Chondrocyte (in vitro differentiated cells): ENCODE measurements around the gene ASPA. TPM values are rescaled to one million over a fixed set of nuclear protein-coding genes. Genes with fewer than 3 reads are reported as not detected.

Experiments
- DNase-seq: peaks from one replicate; pipeline ENCODE4 v3.0.0; 2021; ENCODE audit warnings: mixed read lengths, low spot score
- H3K27ac Mint-ChIP-seq: one replicate; pipeline ENCODE4 v1.8.0; 2021; ENCODE audit warnings: mild to moderate bottlenecking, moderate library complexity, mixed read lengths; ENCODE audit not compliant: unreplicated experiment
- H3K27me3 Mint-ChIP-seq: 2 replicates; pipeline ENCODE4 v1.8.0; 2021; ENCODE audit warnings: low read depth, mixed read lengths
- H3K36me3 Mint-ChIP-seq: 2 replicates; pipeline ENCODE4 v1.8.0; 2021; ENCODE audit warnings: low read depth, mixed read lengths
- H3K4me1 Mint-ChIP-seq: 2 replicates; pipeline ENCODE4 v1.8.0; 2021; ENCODE audit warnings: low read depth, mild to moderate bottlenecking, mixed read lengths
- H3K4me3 Mint-ChIP-seq: one replicate; pipeline ENCODE4 v1.8.0; 2021; ENCODE audit warnings: mild to moderate bottlenecking, moderate library complexity, mixed read lengths; ENCODE audit not compliant: unreplicated experiment
- H3K9me3 Mint-ChIP-seq: 2 replicates; pipeline ENCODE4 v1.8.0; 2021; ENCODE audit warnings: low read depth, mixed read lengths
- total RNA-seq: library from RNA; stranded (reverse); gene quantifications from 3 replicates; pipeline ENCODE4 v1.2.1, GENCODE V29; 2021
- TF ChIP-seq, protein P1 (sequence below): fragments of 200-600 bp; sonication (generic); IDR thresholded peaks from 2 replicates; pipeline ENCODE4 v1.5.0; 2021; ENCODE audit warnings: antibody characterized with exemption, mild to moderate bottlenecking, moderate library complexity

ASPA gene
- total RNA-seq, 1 donor from 2014 or later = not detected

DNA sequence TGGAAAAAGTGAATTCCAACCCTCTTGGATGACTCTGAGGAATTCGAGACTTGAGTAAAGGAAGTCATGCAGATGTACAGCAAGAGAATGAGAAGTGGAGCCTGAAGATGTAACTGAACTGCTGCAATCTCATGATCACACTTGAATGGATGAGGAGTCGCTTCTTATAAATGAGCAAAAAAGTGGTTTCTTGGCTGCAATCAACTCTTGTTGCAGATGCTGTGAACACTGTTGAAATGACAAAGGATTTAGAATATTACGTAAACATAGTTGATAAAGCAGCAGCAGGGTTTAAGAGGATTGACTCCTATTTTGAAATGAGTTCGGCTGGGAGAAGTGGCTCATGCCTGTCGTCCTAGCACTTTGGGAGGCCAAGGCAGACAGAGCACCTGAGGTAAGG is 25.5 kb downstream of the ASPA start:
- no peak for DNase-seq
- no peaks in the 10 kb centered on the region for H3K36me3 Mint-ChIP-seq
- H3K4me3 Mint-ChIP-seq = no peak overlapping the region
- peaks cover 7% of the 10 kb centered on the region for H3K4me1 Mint-ChIP-seq
- no peak overlapping the region for H3K27ac Mint-ChIP-seq
- H3K9me3 Mint-ChIP-seq = peaks cover 7% of the 10 kb centered on the region
- peaks cover under 1% of the 10 kb centered on the region for H3K27me3 Mint-ChIP-seq
- TF ChIP-seq, protein P1, sequence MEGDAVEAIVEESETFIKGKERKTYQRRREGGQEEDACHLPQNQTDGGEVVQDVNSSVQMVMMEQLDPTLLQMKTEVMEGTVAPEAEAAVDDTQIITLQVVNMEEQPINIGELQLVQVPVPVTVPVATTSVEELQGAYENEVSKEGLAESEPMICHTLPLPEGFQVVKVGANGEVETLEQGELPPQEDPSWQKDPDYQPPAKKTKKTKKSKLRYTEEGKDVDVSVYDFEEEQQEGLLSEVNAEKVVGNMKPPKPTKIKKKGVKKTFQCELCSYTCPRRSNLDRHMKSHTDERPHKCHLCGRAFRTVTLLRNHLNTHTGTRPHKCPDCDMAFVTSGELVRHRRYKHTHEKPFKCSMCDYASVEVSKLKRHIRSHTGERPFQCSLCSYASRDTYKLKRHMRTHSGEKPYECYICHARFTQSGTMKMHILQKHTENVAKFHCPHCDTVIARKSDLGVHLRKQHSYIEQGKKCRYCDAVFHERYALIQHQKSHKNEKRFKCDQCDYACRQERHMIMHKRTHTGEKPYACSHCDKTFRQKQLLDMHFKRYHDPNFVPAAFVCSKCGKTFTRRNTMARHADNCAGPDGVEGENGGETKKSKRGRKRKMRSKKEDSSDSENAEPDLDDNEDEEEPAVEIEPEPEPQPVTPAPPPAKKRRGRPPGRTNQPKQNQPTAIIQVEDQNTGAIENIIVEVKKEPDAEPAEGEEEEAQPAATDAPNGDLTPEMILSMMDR = no peak

DNA sequence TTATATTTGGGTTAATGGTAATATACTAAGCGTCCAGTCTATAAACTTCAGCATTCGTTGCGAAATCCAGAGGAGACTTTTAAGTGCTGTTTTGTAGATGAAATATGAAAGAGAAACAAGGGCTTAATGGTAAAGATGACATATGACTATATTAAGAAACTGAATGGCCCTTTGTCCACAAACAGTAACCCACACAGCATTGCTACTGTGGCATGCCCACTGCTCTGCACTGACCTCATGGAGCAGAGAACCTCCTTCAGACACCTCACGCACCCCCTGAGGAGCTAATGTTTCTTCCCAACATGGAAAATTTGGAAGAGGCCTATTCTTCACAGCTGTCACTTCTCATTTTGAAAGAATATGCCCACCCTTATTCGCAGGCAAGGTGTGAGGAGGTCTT is 26.7 kb downstream of the ASPA start:
- no peak for DNase-seq
- no peak overlapping the region for H3K4me3 Mint-ChIP-seq
- TF ChIP-seq, protein P1 = no peak
- H3K27me3 Mint-ChIP-seq = peaks cover 2% of the 10 kb centered on the region
- H3K4me1 Mint-ChIP-seq = peaks cover 7% of the 10 kb centered on the region
- peaks cover 7% of the 10 kb centered on the region for H3K9me3 Mint-ChIP-seq
- no peaks in the 10 kb centered on the region for H3K36me3 Mint-ChIP-seq
- no peak overlapping the region for H3K27ac Mint-ChIP-seq

DNA sequence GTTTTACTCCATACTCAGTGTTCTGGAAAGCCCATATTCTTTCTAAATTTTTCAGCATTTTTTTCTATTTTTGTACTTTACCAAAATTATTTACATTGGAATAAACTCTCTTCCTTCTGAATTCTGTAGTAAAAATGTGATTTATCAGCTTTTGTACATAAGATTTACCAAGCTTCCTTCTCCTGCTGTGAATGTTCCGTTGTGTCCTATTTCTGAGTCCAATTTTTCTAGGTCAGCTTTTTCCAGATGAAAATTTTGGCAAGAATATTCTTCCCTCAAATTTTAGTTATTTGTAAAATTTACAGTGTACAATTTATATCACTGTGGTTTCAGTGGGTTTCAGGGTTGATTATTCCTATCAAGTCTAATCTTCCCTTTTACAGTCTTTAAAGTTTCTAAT is 27.5 kb downstream of the ASPA start:
- no peak overlapping the region for H3K4me3 Mint-ChIP-seq

DNA sequence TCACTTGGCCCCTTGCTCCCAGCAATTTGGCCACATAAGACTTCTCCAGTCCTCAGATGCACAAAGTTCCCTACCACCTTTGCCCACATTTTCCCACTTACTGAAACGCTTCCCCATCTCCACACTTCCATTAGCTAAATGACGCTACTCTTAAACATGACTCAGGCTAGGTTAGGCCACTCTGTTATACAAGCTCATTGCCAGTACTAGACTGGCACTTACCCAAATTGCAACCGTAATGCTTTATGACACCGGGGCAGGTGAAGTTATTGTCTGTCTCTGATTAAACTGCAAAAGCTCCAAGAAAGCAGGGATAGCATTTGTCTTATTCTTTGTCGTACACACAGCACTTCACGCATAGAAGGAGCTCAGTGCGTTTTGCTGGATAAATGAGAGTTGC is 29.2 kb downstream of the ASPA start:
- Mint-ChIP-seq H3K9me3 (peaks cover 13% of the 10 kb centered on the region), H3K27ac (no peak overlapping the region), H3K27me3 (peaks cover 2% of the 10 kb centered on the region), H3K36me3 (no peaks in the 10 kb centered on the region), H3K4me3 (no peak overlapping the region), H3K4me1 (peaks cover 7% of the 10 kb centered on the region)
- TF ChIP-seq, protein P1 = no peak
- DNase-seq = no peak

More for the DNA sequence above, 27.5 kb downstream of the ASPA start:
- peaks cover 2% of the 10 kb centered on the region for H3K27me3 Mint-ChIP-seq
- H3K4me1 Mint-ChIP-seq = peaks cover 7% of the 10 kb centered on the region
- peaks cover 7% of the 10 kb centered on the region for H3K9me3 Mint-ChIP-seq
- H3K27ac Mint-ChIP-seq = no peak overlapping the region
- DNase-seq = no peak
- TF ChIP-seq, protein P1 = no peak
- H3K36me3 Mint-ChIP-seq = no peaks in the 10 kb centered on the region

DNA sequence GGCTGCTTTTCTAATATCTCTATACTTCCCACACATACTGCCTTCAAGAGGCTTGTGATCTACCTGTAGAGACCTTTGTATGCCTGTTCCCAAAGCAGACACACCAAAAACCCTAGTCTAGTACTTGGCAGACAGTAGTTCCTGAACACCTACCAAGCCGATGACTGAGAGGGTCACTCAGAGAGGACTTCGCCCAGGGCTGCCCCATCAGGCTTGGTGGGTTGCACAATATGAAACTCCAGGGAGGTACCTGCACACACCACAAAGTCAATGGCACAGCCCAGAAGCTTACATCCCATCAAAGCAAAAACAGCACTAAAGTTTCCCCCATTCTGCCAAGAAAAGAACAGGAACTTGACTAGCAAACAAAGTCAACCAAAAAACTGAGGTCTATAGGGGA is 30.3 kb downstream of the ASPA start:
- DNase-seq = no peak
- no peak overlapping the region for H3K27ac Mint-ChIP-seq
- no peaks in the 10 kb centered on the region for H3K36me3 Mint-ChIP-seq
- peaks cover 2% of the 10 kb centered on the region for H3K27me3 Mint-ChIP-seq
- TF ChIP-seq, protein P1 = no peak
- peaks cover 8% of the 10 kb centered on the region for H3K9me3 Mint-ChIP-seq
- H3K4me1 Mint-ChIP-seq = peaks cover 7% of the 10 kb centered on the region
- H3K4me3 Mint-ChIP-seq = no peak overlapping the region
